Prostate gland (tissue), 2 donors: ENCODE measurements around the gene CELF4. TPM values are rescaled to one million over a fixed set of nuclear protein-coding genes. Genes with fewer than 3 reads are reported as not detected.

ENCODE experiments used
- DNase-seq: peaks from one replicate; pipeline ENCODE4 v3.0.0-alpha.2; 2019; ENCODE audit warnings: low spot score
- H3K27ac ChIP-seq, 2 donors: fragments of 200-600 bp; sonication (generic); 2 replicates each; pipeline ENCODE4 v1.5.1; 2017 to 2019
- H3K27me3 ChIP-seq: fragments of 200-600 bp; sonication (generic); replicated peaks from 2 replicates; pipeline ENCODE4 v1.5.1; 2019; ENCODE audit not compliant: insufficient read depth
- H3K36me3 ChIP-seq, 2 donors: fragments of 200-600 bp; sonication (generic); 1 replicate in 1 of 2; 2 replicates in 1 of 2; pipeline versions ENCODE4 v1.5.1 to v1.8.1; 2017 to 2019
- H3K4me1 ChIP-seq: fragments of 200-600 bp; sonication (generic); replicated peaks from 2 replicates; pipeline ENCODE4 v1.5.1; 2019
- H3K4me3 ChIP-seq, 2 donors: fragments of 200-600 bp; sonication (generic); 2 replicates each; pipeline ENCODE4 v1.5.1; 2017 to 2019
- H3K9me3 ChIP-seq: fragments of 200-600 bp; sonication (generic); 2 replicates; pipeline ENCODE4 v1.5.1; 2017
- CTCF ChIP-seq, 4 experiments: fragments of 200-600 bp in 2 of 4; fragments of 450-650 bp in 2 of 4; sonication (generic) in 2 of 4; IDR thresholded peaks; 1 replicate in 3 of 4; 2 replicates in 1 of 4; pipeline ENCODE4 v1.5.1; 2016 to 2019; ENCODE audit warnings: antibody characterized with exemption in 4 of 4, mild to moderate bottlenecking in 2 of 4, moderate library complexity in 2 of 4
- POLR2A ChIP-seq: fragments of 450-650 bp; IDR thresholded peaks from one replicate; pipeline ENCODE4 v1.6.1; 2016; ENCODE audit warnings: antibody characterized with exemption, mild to moderate bottlenecking
- POLR2AphosphoS5 ChIP-seq: sonication (generic); formaldehyde crosslinking; IDR thresholded peaks from one replicate; pipeline ENCODE4 v1.6.1; 2017; ENCODE audit warnings: antibody characterized with exemption
- WGBS: methylation state at CpG from one replicate; pipeline ENCODE4 v1.1.5; 2018; 5-methylcytosine and 5-hydroxymethylcytosine counted together
- intact Hi-C: fragments of 100-400 bp; cut with DNase I; formaldehyde crosslinking; loops from one replicate; pipeline ENCODE4 v1.14.2; 2022
- total RNA-seq, 2 donors: library from RNA; depleted of rRNA; stranded (reverse); fragments of >200 nt; gene quantifications; one replicate each; pipeline ENCODE4 v1.1.0, GENCODE V29; 2016

Gene CELF4
- total RNA-seq, 2 donors from 2014 or later: 7.8 to 8.5 TPM

- DNase-seq: no peak
- H3K4me3 ChIP-seq: no peak overlapping the region
- 70% methylated on average over 19 of the region's 19 CpGs for WGBS
- H3K36me3 ChIP-seq: no peaks in the 10 kb centered on the region
- TF ChIP-seq POLR2AphosphoS5: no peak
- TF ChIP-seq CTCF (IDR thresholded peaks at IDR 0.05): no peak
- TF ChIP-seq POLR2A: no peak
- intact Hi-C loops: no loop called here
- H3K27ac ChIP-seq: no peak overlapping the region
- no peaks in the 10 kb centered on the region for H3K4me1 ChIP-seq
- no peaks in the 10 kb centered on the region for H3K9me3 ChIP-seq
- peaks cover 23% of the 10 kb centered on the region for H3K27me3 ChIP-seq
These were observed 43.8 kb downstream of the CELF4 start for GRCh38 chr18:37521510-37522465.

- no peak overlapping the region for H3K27ac ChIP-seq
- DNase-seq: no peak
- no peaks in the 10 kb centered on the region for H3K4me1 ChIP-seq
- WGBS: 67% methylated on average over 3 of the region's 3 CpGs
- intact Hi-C loops: no loop called here
- peaks cover 21% of the 10 kb centered on the region for H3K27me3 ChIP-seq
- no peaks in the 10 kb centered on the region for H3K9me3 ChIP-seq
- H3K4me3 ChIP-seq: no peak overlapping the region
- no peak for TF ChIP-seq POLR2AphosphoS5
- TF ChIP-seq CTCF (IDR thresholded peaks at IDR 0.05): no peak
- no peak for TF ChIP-seq POLR2A
- no peaks in the 10 kb centered on the region for H3K36me3 ChIP-seq
These were observed 45.1 kb downstream of the CELF4 start for GRCh38 chr18:37520508-37520907.

GRCh38 chr18:37519510-37520135 is 46.0 kb downstream of the CELF4 start:
- H3K4me1 ChIP-seq: no peaks in the 10 kb centered on the region
- TF ChIP-seq POLR2AphosphoS5 (no peak), POLR2A (no peak), CTCF (IDR thresholded peaks at IDR 0.05) (no peak)
- DNase-seq: no peak
- no peaks in the 10 kb centered on the region for H3K36me3 ChIP-seq
- 60% methylated on average over 9 of the region's 9 CpGs for WGBS
- no peak overlapping the region for H3K27ac ChIP-seq
- H3K27me3 ChIP-seq: peaks cover 14% of the 10 kb centered on the region
- no peak overlapping the region for H3K4me3 ChIP-seq
- no peaks in the 10 kb centered on the region for H3K9me3 ChIP-seq
- intact Hi-C loops: loop anchor here (10.0 kb wide), 1 partner anchor 65 kb away; no protein-coding TSS in a partner anchor

GRCh38 chr18:37516361-37516853 is 49.2 kb downstream of the CELF4 start:
- Histone ChIP-seq H3K36me3 (no peaks in the 10 kb centered on the region), H3K4me1 (no peaks in the 10 kb centered on the region), H3K4me3 (no peak overlapping the region), H3K9me3 (no peaks in the 10 kb centered on the region), H3K27me3 (peaks cover 3% of the 10 kb centered on the region), H3K27ac (no peak overlapping the region)
- no peak for DNase-seq
- 82% methylated on average over 5 of the region's 5 CpGs for WGBS
- TF ChIP-seq CTCF (IDR thresholded peaks at IDR 0.05): no peak
- no peak for TF ChIP-seq POLR2AphosphoS5
- TF ChIP-seq POLR2A: no peak
- intact Hi-C loops: loop anchor here (10.0 kb wide), 1 partner anchor 62 kb away; no protein-coding TSS in a partner anchor
